ENCODE data around the gene PDCD2L.

DNA sequence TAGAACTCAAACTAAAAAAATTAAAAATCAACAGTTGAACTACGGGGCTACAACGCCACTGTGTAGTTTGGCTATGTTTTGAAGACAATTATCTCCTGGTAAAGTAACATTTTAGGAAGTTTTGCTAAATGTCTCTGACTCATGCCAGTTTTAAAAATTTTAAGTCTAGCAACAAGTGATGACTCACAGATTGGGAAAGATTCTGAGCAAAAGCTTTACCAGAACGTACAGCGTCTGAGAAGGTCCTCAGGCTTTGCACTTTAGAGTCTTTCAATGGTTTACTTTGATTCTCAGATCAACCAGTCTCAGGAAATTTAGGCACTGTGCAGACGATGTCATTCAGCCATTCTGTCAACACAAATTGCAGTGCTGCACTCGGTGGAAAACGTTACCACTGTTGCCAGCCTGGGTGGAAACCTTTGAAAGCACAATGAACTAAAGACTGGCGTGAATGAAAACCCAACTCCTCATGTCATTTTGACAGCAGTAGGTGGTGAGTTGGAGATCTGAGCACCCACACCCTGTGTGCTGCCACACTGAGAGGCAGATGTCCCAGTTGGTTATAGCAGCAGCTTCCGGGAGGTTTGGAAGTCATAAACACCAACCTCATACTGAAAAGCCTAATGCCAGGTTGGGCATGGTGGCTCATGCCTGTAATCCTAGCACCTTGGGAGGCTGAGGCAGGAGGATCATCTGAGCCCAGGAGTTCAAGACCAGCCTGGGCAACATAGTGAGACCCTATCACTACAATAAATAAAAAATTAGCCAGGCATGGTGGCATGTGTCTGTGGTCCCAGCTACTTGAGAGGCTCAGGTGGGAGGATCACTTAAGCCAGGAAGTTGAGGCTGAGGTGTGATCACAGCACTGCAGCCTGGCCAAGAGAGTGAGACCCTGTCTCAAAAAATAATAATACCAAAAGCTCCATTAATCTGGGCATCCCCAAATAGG is 71.1 kb downstream of the PDCD2L start:
- TF ChIP-seq, protein P1, sequence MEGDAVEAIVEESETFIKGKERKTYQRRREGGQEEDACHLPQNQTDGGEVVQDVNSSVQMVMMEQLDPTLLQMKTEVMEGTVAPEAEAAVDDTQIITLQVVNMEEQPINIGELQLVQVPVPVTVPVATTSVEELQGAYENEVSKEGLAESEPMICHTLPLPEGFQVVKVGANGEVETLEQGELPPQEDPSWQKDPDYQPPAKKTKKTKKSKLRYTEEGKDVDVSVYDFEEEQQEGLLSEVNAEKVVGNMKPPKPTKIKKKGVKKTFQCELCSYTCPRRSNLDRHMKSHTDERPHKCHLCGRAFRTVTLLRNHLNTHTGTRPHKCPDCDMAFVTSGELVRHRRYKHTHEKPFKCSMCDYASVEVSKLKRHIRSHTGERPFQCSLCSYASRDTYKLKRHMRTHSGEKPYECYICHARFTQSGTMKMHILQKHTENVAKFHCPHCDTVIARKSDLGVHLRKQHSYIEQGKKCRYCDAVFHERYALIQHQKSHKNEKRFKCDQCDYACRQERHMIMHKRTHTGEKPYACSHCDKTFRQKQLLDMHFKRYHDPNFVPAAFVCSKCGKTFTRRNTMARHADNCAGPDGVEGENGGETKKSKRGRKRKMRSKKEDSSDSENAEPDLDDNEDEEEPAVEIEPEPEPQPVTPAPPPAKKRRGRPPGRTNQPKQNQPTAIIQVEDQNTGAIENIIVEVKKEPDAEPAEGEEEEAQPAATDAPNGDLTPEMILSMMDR (IDR thresholded peaks at IDR 0.05) = no peak
- no peak for TF ChIP-seq ZFX (IDR thresholded peaks at IDR 0.05; ENCODE audit: borderline replicate concordance)

Measured in 22Rv1 (cell line).